VCaP (cell line): Measurements from ENCODE around the gene RNFT2.
A peak's percentile ranks its signal among the peaks of the same experiment; 100 is the strongest.

ENCODE experiments used
- H3K27ac ChIP-seq: fragments of 450-650 bp; 2 replicates; pipeline ENCODE4 v1.5.1; 2017
- CTCF ChIP-seq: fragments of 450-650 bp; conservative IDR thresholded peaks from 2 replicates; pipeline ENCODE4 v1.5.1; 2017; ENCODE audit warnings: mild to moderate bottlenecking, moderate library complexity

Gene RNFT2

GRCh38 chr12:116722245-116722644, 15.9 kb upstream of the RNFT2 start:
- TF ChIP-seq CTCF = no peak

GRCh38 chr12:116726694-116727093, 11.4 kb upstream of the RNFT2 start:
- TF ChIP-seq CTCF = no peak

More at GRCh38 chr12:116722245-116722644, 15.9 kb upstream of the RNFT2 start:
- no peak overlapping the region for H3K27ac ChIP-seq

GRCh38 chr12:116727261-116727660, 10.9 kb upstream of the RNFT2 start:
- no peak for TF ChIP-seq CTCF

More at GRCh38 chr12:116726694-116727093, 11.4 kb upstream of the RNFT2 start:
- H3K27ac ChIP-seq = peak overlapping the region; percentile 44

DNA sequence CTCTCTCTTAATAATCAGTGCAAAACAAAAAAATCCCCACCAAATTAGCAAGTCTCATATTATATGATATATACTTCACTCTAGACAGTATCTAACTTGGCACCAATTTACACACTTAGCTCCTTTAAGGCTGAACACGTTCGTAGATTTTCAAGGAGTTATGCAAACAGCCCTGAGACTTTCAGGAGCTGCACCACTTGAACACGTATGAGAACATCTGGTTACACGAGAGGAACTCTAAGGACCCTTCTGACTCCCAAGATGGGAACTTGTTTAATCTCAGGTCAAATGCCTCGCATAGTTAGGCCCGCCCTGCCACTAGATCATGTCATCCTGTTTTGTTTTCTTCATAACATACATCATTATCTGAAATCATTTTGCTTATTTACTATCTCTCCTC, 10.2 kb upstream of the RNFT2 start:
- H3K27ac ChIP-seq = no peak overlapping the region; the same call in 1 of the 2 replicates

More at GRCh38 chr12:116727261-116727660, 10.9 kb upstream of the RNFT2 start:
- peak overlapping the region; percentile 44 for H3K27ac ChIP-seq

GRCh38 chr12:116731801-116732200, 6.3 kb upstream of the RNFT2 start:
- H3K27ac ChIP-seq = no peak overlapping the region
- no peak for TF ChIP-seq CTCF

More for the DNA sequence above, 10.2 kb upstream of the RNFT2 start:
- TF ChIP-seq CTCF = no peak

- no peak for TF ChIP-seq CTCF
- peak overlapping the region; percentile 80 for H3K27ac ChIP-seq
Observed at GRCh38 chr12:116734156-116734768, 3.9 kb upstream of the RNFT2 start.

DNA sequence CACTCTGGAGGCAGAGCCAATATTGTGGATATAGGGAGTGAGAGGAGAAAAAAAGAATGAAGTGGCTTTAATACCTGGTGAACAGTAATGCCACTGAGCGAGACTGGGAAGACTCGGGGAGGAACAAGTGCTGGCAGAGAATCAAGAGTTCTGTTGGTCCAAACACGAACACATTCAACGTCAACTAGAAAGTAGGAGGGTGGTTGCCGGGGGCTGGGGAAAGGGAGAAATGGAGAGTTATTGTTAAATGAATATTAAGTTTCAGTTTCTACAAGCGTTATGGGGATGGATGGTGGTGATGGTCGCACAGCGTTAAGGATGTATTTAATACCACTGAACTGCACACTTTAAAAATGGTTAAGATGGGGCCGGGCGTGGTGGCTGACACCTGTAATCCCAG, 3.0 kb upstream of the RNFT2 start:
- H3K27ac ChIP-seq = peak overlapping the region; percentile 80
- TF ChIP-seq CTCF = no peak
